NCI-H526 treated with DMSO at 0.1 percent for 48 hours (cell line): ENCODE results near the gene G6PD.
A peak's percentile ranks its signal among the peaks of the same experiment; 100 is the strongest.
"Not testable (repeated sequence)": the region's sequence is repeated elsewhere in the genome, so short reads cannot be mapped to it uniquely, and the experiment has no call there.

Experiments used
- DNase-seq: peaks from one replicate; lab custom pipeline; 2025; lab: John Stamatoyannopoulos, UW

G6PD gene

GRCh38 chrX:154546354-154547244 lies at the start of gene G6PD:
Gene G6PD, minus strand, starts transcription at chrX:154546846. Its CDS starts 691 bp downstream, at chrX:154546155.
- peak; percentile 88 for DNase-seq

- DNase-seq, result no peak
Measured at GRCh38 chrX:154595559-154596249, 49.1 kb upstream of the G6PD start.

- DNase-seq, result no peak
Measured at GRCh38 chrX:154594491-154594890, 47.8 kb upstream of the G6PD start.

GRCh38 chrX:154593201-154593600 lies 46.6 kb upstream of the G6PD start:
- no peak for DNase-seq

- DNase-seq, result no peak
Measured at GRCh38 chrX:154592505-154592904, 45.9 kb upstream of the G6PD start.

- DNase-seq, result not testable (repeated sequence)
Measured at GRCh38 chrX:154590415-154590814, 43.8 kb upstream of the G6PD start.

GRCh38 chrX:154584585-154585183 lies 38.0 kb upstream of the G6PD start, which contains the start of gene CTAG1A:
Gene CTAG1A, plus strand, starts transcription at chrX:154585133. Its CDS starts 74 bp downstream, at chrX:154585207.
- DNase-seq, result not testable (repeated sequence)

GRCh38 chrX:154582994-154583393 lies 36.3 kb upstream of the G6PD start:
- DNase-seq, result not testable (repeated sequence)

GRCh38 chrX:154575076-154575475 lies 28.4 kb upstream of the G6PD start:
- not testable (repeated sequence) for DNase-seq

- DNase-seq, result not testable (repeated sequence)
Measured at GRCh38 chrX:154573061-154573460, 26.4 kb upstream of the G6PD start.

GRCh38 chrX:154570361-154570760 lies 23.7 kb upstream of the G6PD start:
- DNase-seq, result not testable (repeated sequence)

- DNase-seq, result not testable (repeated sequence)
Measured at GRCh38 chrX:154562295-154562694, 15.6 kb upstream of the G6PD start.

GRCh38 chrX:154560326-154560725 lies 13.7 kb upstream of the G6PD start:
- DNase-seq, result not testable (repeated sequence)

- not testable (repeated sequence) for DNase-seq
Measured at GRCh38 chrX:154558896-154559295, 12.2 kb upstream of the G6PD start.

- DNase-seq, result not testable (repeated sequence)
Measured at GRCh38 chrX:154558060-154558690, 11.5 kb upstream of the G6PD start.

GRCh38 chrX:154552112-154552806 lies 5.6 kb upstream of the G6PD start:
- DNase-seq, result not testable (repeated sequence)

GRCh38 chrX:154549766-154550165 lies 3.1 kb upstream of the G6PD start:
- DNase-seq, result no peak

GRCh38 chrX:154548028-154548316 lies 1.3 kb upstream of the G6PD start:
- DNase-seq, result peak; percentile 17

GRCh38 chrX:154547245-154548027 lies 790 bp upstream of the G6PD start, which contains the start of gene IKBKG:
Gene IKBKG, plus strand, starts transcription at chrX:154547620. Its CDS starts 4,383 bp downstream, at chrX:154552003.
- DNase-seq, result peak; percentile 90

GRCh38 chrX:154545673-154546274 lies 872 bp downstream of the G6PD start:
- DNase-seq, result no peak
